Activated CD8-positive, alpha-beta memory T cell treated with anti-CD3 and anti-CD28 coated beads, Interleukin-2, amount 50 U/mL, for 1 hour (primary cell): Measurements from ENCODE around the gene DTNB.
"Not testable (repeated sequence)": the region's sequence is repeated elsewhere in the genome, so short reads cannot be mapped to it uniquely, and the experiment has no call there.

ENCODE experiments used
- DNase-seq: peaks from one replicate; pipeline ENCODE4 v3.0.0-alpha.2; 2020; ENCODE audit errors: extremely low read depth

Gene DTNB

GRCh38 chr2:25590921-25591505 lies 82.4 kb downstream of the DTNB start:
- DNase-seq, result no peak

GRCh38 chr2:25589676-25590205 lies 83.6 kb downstream of the DTNB start:
- no peak for DNase-seq

GRCh38 chr2:25588576-25588975 lies 84.8 kb downstream of the DTNB start:
- DNase-seq, result no peak

- DNase-seq, result no peak
Observed at GRCh38 chr2:25587361-25587760, 86.0 kb downstream of the DTNB start.

GRCh38 chr2:25586726-25587144 lies 86.6 kb downstream of the DTNB start:
- DNase-seq, result no peak

- DNase-seq, result no peak
Observed at GRCh38 chr2:25585189-25585588, 88.2 kb downstream of the DTNB start.

GRCh38 chr2:25582077-25582830 lies 91.1 kb downstream of the DTNB start:
- no peak for DNase-seq

- no peak for DNase-seq
Observed at GRCh38 chr2:25576596-25576995, 96.8 kb downstream of the DTNB start.

GRCh38 chr2:25572638-25573037 lies 100.7 kb downstream of the DTNB start:
- no peak for DNase-seq

- no peak for DNase-seq
Observed at GRCh38 chr2:25570161-25570845, 103.1 kb downstream of the DTNB start.

GRCh38 chr2:25567406-25567805 lies 106.0 kb downstream of the DTNB start:
- DNase-seq, result no peak

GRCh38 chr2:25566694-25567093 lies 106.7 kb downstream of the DTNB start:
- DNase-seq, result no peak

- no peak for DNase-seq
Observed at GRCh38 chr2:25566094-25566493, 107.3 kb downstream of the DTNB start.

GRCh38 chr2:25561136-25561850 lies 112.1 kb downstream of the DTNB start:
- DNase-seq, result no peak

GRCh38 chr2:25559148-25559547 lies 114.2 kb downstream of the DTNB start:
- no peak for DNase-seq

GRCh38 chr2:25558262-25558661 lies 115.1 kb downstream of the DTNB start:
- DNase-seq, result no peak

- DNase-seq, result no peak
Observed at GRCh38 chr2:25557179-25558036, 116.0 kb downstream of the DTNB start.

GRCh38 chr2:25552318-25552717 lies 121.1 kb downstream of the DTNB start:
- DNase-seq, result no peak

GRCh38 chr2:25551316-25551715 lies 122.1 kb downstream of the DTNB start:
- no peak for DNase-seq

GRCh38 chr2:25549571-25549970 lies 123.8 kb downstream of the DTNB start:
- not testable (repeated sequence) for DNase-seq

- no peak for DNase-seq
Observed at GRCh38 chr2:25548601-25549000, 124.8 kb downstream of the DTNB start.
